ENCODE data around the gene EID3. TPM values are rescaled to one million over a fixed set of nuclear protein-coding genes. Genes with fewer than 3 reads are reported as not detected.

EID3 gene
- total and polyA plus RNA-seq, 2 of the 8 experiments (the other 6 are each of a cell fraction or from before 2014, with no cell fraction given) = 1.2 to 2.8 TPM

DNA sequence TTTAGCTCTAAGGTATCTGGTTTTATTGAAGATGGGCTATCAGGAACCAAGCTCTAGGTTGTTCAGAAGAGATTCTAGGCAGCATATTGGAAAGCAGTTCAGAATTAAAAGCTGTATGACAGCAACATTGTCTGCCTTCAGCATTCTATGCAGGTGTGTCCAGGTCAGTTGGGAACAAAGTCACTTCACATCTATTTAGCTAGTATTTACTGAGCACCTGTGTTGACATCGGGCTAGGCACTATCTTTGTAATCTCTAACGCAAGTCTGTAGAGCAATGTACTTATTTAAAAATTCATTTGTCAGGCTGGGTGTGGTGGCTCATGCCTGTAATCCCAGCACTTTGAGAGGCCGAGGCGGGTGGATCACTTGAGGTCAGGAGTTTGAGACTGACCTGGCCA lies 6.8 kb upstream of the EID3 start:
- Histone ChIP-seq H3K18ac (ENCODE audit: extremely low read depth, low read length) (no peak overlapping the region), H3K14ac (ENCODE audit: insufficient read length) (no peak overlapping the region), H3K9me3 (ENCODE audit: insufficient read depth in 2 of 2, low read depth in 1 of 2, low read length in 1 of 2) (no peaks in the 10 kb centered on the region), H3K4me1 (replicated peaks in 1 of 4; ENCODE audit: control insufficient read depth in 3 of 4, insufficient read depth in 4 of 4, low read length in 3 of 4) (peaks cover 0 to 4% (median 1%) of the 10 kb centered on the region in 4 experiments; a peak in 4 of 7 replicates), H2BK12ac (ENCODE audit: low read depth, low read length) (no peak overlapping the region), H3K4me3 (ENCODE audit: extremely low read depth in 1 of 4, insufficient read depth in 2 of 4, low read depth in 3 of 4, low read length in 4 of 4) (no peak overlapping the region), H4K91ac (replicated peaks; ENCODE audit: insufficient read length, low read length) (no peak overlapping the region), H3K23ac (ENCODE audit: insufficient read length) (no peak overlapping the region), H3K4me2 (ENCODE audit: insufficient read depth in 1 of 2, low read depth in 2 of 2, low read length in 2 of 2) (no peak overlapping the region), H2BK15ac (ENCODE audit: low read length) (no peak overlapping the region), H2BK20ac (ENCODE audit: low read length) (no peak overlapping the region), H2AK5ac (ENCODE audit: low read depth, low read length) (no peak overlapping the region), H3K4ac (replicated peaks; ENCODE audit: insufficient read length, low read depth, low read length) (no peak overlapping the region), H3K27me3 (replicated peaks in 1 of 4; ENCODE audit: control insufficient read depth in 3 of 4, extremely low read depth in 1 of 4, insufficient read depth in 3 of 4, low read length in 3 of 4) (no peaks in the 10 kb centered on the region), H4K8ac (ENCODE audit: extremely low read depth, insufficient read depth, low read length) (no peak overlapping the region), H3K9ac (replicated peaks in 1 of 4; ENCODE audit: extremely low read depth in 1 of 4, low read depth in 3 of 4, low read length in 3 of 4) (no peak overlapping the region), H3K23me2 (ENCODE audit: low read depth, low read length) (no peaks in the 10 kb centered on the region; the same call in 1 of the 2 replicates), H3K56ac (replicated peaks; ENCODE audit: insufficient read length, low read depth, low read length) (no peak overlapping the region), H3K79me1 (ENCODE audit: low read depth, low read length) (peaks cover 3% of the 10 kb centered on the region), H3K79me2 (ENCODE audit: control insufficient read depth in 1 of 2, insufficient read depth in 2 of 2, low read length in 2 of 2) (peaks cover 15 to 83% of the 10 kb centered on the region in 2 experiments), H4K20me1 (replicated peaks in 1 of 2; ENCODE audit: control insufficient read depth in 1 of 2, insufficient read depth in 2 of 2, low read length in 2 of 2) (peaks cover 8 to 20% of the 10 kb centered on the region in 2 experiments), H2BK5ac (ENCODE audit: low read depth, low read length) (no peak overlapping the region), H4K5ac (ENCODE audit: insufficient read length, low read depth, low read length) (no peak overlapping the region), H3K27ac (ENCODE audit: low read depth, low read length) (no peak overlapping the region), H2BK120ac (replicated peaks; ENCODE audit: low read depth, low read length) (no peak overlapping the region), H2AFZ (ENCODE audit: low read length) (no peak overlapping the region), H3K36me3 (ENCODE audit: control insufficient read depth in 2 of 4, insufficient read depth in 4 of 4, low read length in 3 of 4) (peaks cover 4 to 36% (median 10%) of the 10 kb centered on the region in 4 experiments; a peak in 7 of 8 replicates)
- FAIRE-seq = no peak
- ChIA-PET POLR2A (ENCODE audit: partially characterized antibody) (interaction anchor here (0.6 to 2.0 kb wide), 3 partner anchors 11 to 81 kb away, joined by 3 to 5 read pairs (median 3); no protein-coding TSS in a partner anchor), CTCF (ENCODE audit: partially characterized antibody) (interaction anchor here (1.2 to 9.9 kb wide), 5 partner anchors 10 to 95 kb away, joined by 4 to 75 read pairs (median 5); no protein-coding TSS in a partner anchor)
- no peak for DNase-seq (ENCODE audit: low read depth in 1 of 2, low spot score in 2 of 2)
- 86% methylated on average over 4 of the region's 4 CpGs; no CpG with 5 or more reads in 1 of the 2 experiments for WGBS, 2 experiments (ENCODE audit: extremely low coverage in 1 of 2, insufficient coverage in 1 of 2, insufficient read length in 1 of 2, insufficient replicate concordance in 2 of 2, low coverage in 1 of 2, low lambda C conversion rate in 2 of 2, missing lambda C conversion rate in 1 of 2)
- no peak for TF ChIP-seq BRCA1 (IDR thresholded peaks at IDR 0.05; ENCODE audit: low read depth, low read length)
- no peak for TF ChIP-seq EP300 (IDR thresholded peaks at IDR 0.05; ENCODE audit: borderline replicate concordance in 1 of 2, low read depth in 2 of 2, low read length in 2 of 2)
- no peak for TF ChIP-seq KDM4A (IDR thresholded peaks at IDR 0.05; ENCODE audit: low read depth, low read length, severe bottlenecking)
